IMR-90 (cell line): ENCODE measurements around the gene NTF3. TPM values are rescaled to one million over a fixed set of nuclear protein-coding genes. Genes with fewer than 3 reads are reported as not detected.

Experiments
- ATAC-seq: fragments of 200-7000 bp; cut with Tn5 transposase; 2 replicates; pipeline ENCODE4 v1.9.1; 2020; ENCODE audit warnings: low read depth, mild to moderate bottlenecking, moderate library complexity
- BruUV-seq: library from RNA; stranded (reverse); fragments of 400-500 nt; replicated peaks from 2 replicates; lab custom pipeline; 2021; lab: Mats Ljungman, UMichigan
- CTCF ChIA-PET: fragments of 300-600 bp; formaldehyde crosslinking; extraction: SDS; loops from one replicate; lab custom pipeline; 2021; ENCODE audit warnings: antibody characterized with exemption; lab: Yijun Ruan, JAX
- POLR2A ChIA-PET: fragments of 300-600 bp; sonication (Branson Sonifier 250); formaldehyde crosslinking; loops from one replicate; lab custom pipeline; 2022; ENCODE audit warnings: antibody characterized with exemption; ENCODE audit not compliant: unreplicated experiment; lab: Charles Lee
- DNase-seq: peaks from one replicate; pipeline ENCODE4 v3.0.0; 2013
- H2AFZ ChIP-seq: replicated peaks from 2 replicates; pipeline ENCODE3; 2013; ENCODE audit warnings: low read length, mild to moderate bottlenecking; ENCODE audit not compliant: poor library complexity
- H2AK5ac ChIP-seq: 2 replicates; pipeline ENCODE4 v1.6.1; 2013; ENCODE audit warnings: low read depth, low read length, inconsistent platforms
- H2AK9ac ChIP-seq: replicated peaks from 2 replicates; pipeline ENCODE3; 2013; ENCODE audit warnings: mild to moderate bottlenecking, low read depth, low read length, moderate library complexity; ENCODE audit not compliant: poor library complexity
- H2BK120ac ChIP-seq: 2 replicates; pipeline ENCODE4 v1.6.1; 2013; ENCODE audit warnings: low read depth, low read length, inconsistent platforms
- H2BK15ac ChIP-seq: 3 replicates; pipeline ENCODE4 v1.6.1; 2013; ENCODE audit warnings: low read depth, low read length, inconsistent platforms
- H2BK20ac ChIP-seq: 2 replicates; pipeline ENCODE4 v1.6.1; 2013; ENCODE audit warnings: low read depth, mild to moderate bottlenecking, inconsistent platforms, low read length, moderate library complexity
- H2BK5ac ChIP-seq: 2 replicates; pipeline ENCODE4 v1.6.1; 2013; ENCODE audit warnings: mild to moderate bottlenecking, low read depth, low read length, inconsistent platforms; ENCODE audit not compliant: poor library complexity, severe bottlenecking
- H3K14ac ChIP-seq: replicated peaks from 2 replicates; pipeline ENCODE4 v1.6.1; 2013; ENCODE audit warnings: low read depth, low read length, inconsistent platforms
- H3K18ac ChIP-seq: 2 replicates; pipeline ENCODE4 v1.6.1; 2013; ENCODE audit warnings: low read depth, low read length, control low read depth
- H3K23ac ChIP-seq: 2 replicates; pipeline ENCODE4 v1.6.1; 2013; ENCODE audit warnings: low read depth, low read length, inconsistent platforms
- H3K27ac ChIP-seq: 2 replicates; pipeline ENCODE4 v1.5.1; 2013; ENCODE audit warnings: mild to moderate bottlenecking, control low read depth, low read length; ENCODE audit not compliant: insufficient read depth
- H3K27me3 ChIP-seq: 2 replicates; pipeline ENCODE4 v1.6.1; 2013; ENCODE audit warnings: low read length; ENCODE audit not compliant: control insufficient read depth, insufficient read depth
- H3K36me3 ChIP-seq: 2 replicates; pipeline ENCODE4 v1.6.1; 2013; ENCODE audit warnings: low read length, mixed read lengths; ENCODE audit not compliant: control insufficient read depth, insufficient read depth
- H3K4ac ChIP-seq: 2 replicates; pipeline ENCODE4 v1.6.1; 2013; ENCODE audit warnings: low read depth, low read length, inconsistent platforms
- H3K4me1 ChIP-seq: 2 replicates; pipeline ENCODE4 v1.6.1; 2013; ENCODE audit warnings: low read length, mixed read lengths; ENCODE audit not compliant: control insufficient read depth, insufficient read depth
- H3K4me2 ChIP-seq: 2 replicates; pipeline ENCODE4 v1.6.1; 2013; ENCODE audit warnings: low read depth, mild to moderate bottlenecking, control low read depth, low read length, moderate library complexity
- H3K4me3 ChIP-seq: 2 replicates; pipeline ENCODE4 v1.5.1; 2013; ENCODE audit warnings: low read depth, mild to moderate bottlenecking, control low read depth, low read length, moderate library complexity; ENCODE audit not compliant: insufficient read depth
- H3K56ac ChIP-seq: 2 replicates; pipeline ENCODE4 v1.6.1; 2013; ENCODE audit warnings: low read length, inconsistent platforms; ENCODE audit not compliant: insufficient read depth; ENCODE audit errors: extremely low read depth
- H3K79me1 ChIP-seq, 2 experiments: 2 replicates each; pipeline ENCODE4 v1.6.1; 2013; ENCODE audit warnings: low read length in 2 of 2, inconsistent platforms in 1 of 2, low read depth in 1 of 2
- H3K9ac ChIP-seq: 2 replicates; pipeline ENCODE4 v1.6.1; 2013; ENCODE audit warnings: low read depth, low read length, control low read depth
- H3K9me1 ChIP-seq: 2 replicates; pipeline ENCODE4 v1.6.1; 2013; ENCODE audit warnings: low read length, inconsistent platforms; ENCODE audit not compliant: insufficient read depth
- H3K9me3 ChIP-seq: 2 replicates; pipeline ENCODE4 v1.6.1; 2013; ENCODE audit warnings: low read length; ENCODE audit not compliant: control insufficient read depth, insufficient read depth
- H4K20me1 ChIP-seq: 2 replicates; pipeline ENCODE4 v1.6.1; 2013; ENCODE audit warnings: low read length, inconsistent platforms; ENCODE audit not compliant: insufficient read depth
- H4K5ac ChIP-seq: 2 replicates; pipeline ENCODE4 v1.6.1; 2013; ENCODE audit warnings: mild to moderate bottlenecking, low read depth, low read length, control low read depth
- H4K8ac ChIP-seq, 2 experiments: 2 replicates each; pipeline ENCODE4 v1.6.1; 2013; ENCODE audit warnings: low read depth in 2 of 2, low read length in 2 of 2, control low read depth in 1 of 2, inconsistent platforms in 1 of 2
- H4K91ac ChIP-seq: 2 replicates; pipeline ENCODE4 v1.6.1; 2013; ENCODE audit warnings: low read depth, low read length, inconsistent platforms; ENCODE audit not compliant: insufficient read depth
- MAFK ChIP-seq: IDR thresholded peaks from 2 replicates; pipeline ENCODE4 v1.6.1; 2012; ENCODE audit warnings: low read depth, low read length, improper control_type of control experiment
- POLR2A ChIP-seq: IDR thresholded peaks from 2 replicates; pipeline ENCODE4 v1.6.1; 2012; ENCODE audit warnings: mild to moderate bottlenecking, low read depth, low read length
- RAD21 ChIP-seq: IDR thresholded peaks from 2 replicates; pipeline ENCODE4 v1.6.1; 2012; ENCODE audit warnings: low read length, improper control_type of control experiment
- SMC3 ChIP-seq: fragments of 150-350 bp; IDR thresholded peaks from 2 replicates; pipeline ENCODE4 v1.6.1; 2016; ENCODE audit warnings: low read depth, mild to moderate bottlenecking, antibody characterized with exemption, low read length, moderate library complexity
- WGBS, 2 experiments: methylation state at CpG; one replicate each; pipeline versions ENCODE4 v1.1.5 to v1.1.7; 2013; ENCODE audit warnings: missing lambda C conversion rate in 2 of 2; ENCODE audit not compliant: insufficient read length in 1 of 2; ENCODE audit errors: extremely low coverage in 2 of 2; 5-methylcytosine and 5-hydroxymethylcytosine counted together
- dilution Hi-C: fragments of 300-500 bp; cut with HindIII; formaldehyde crosslinking; loops from one replicate; pipeline ENCODE4 v1.14.3; 2018; ENCODE audit warnings: low sequenced_read_pairs; ENCODE audit not compliant: unreplicated experiment
- in situ Hi-C: fragments of 300-500 bp; cut with MboI; formaldehyde crosslinking; loops from 3 replicates; pipeline ENCODE4 v1.14.3; 2019; ENCODE audit warnings: low sequenced_read_pairs, inconsistent platforms, mixed read lengths
- intact Hi-C: fragments of 100-400 bp; cut with micrococcal nuclease; formaldehyde crosslinking; loops from 2 replicates; pipeline ENCODE4 v1.10.0; 2022
- polyA plus RNA-seq, 3 experiments: library from polyadenylated mRNA; depleted of rRNA; stranded (reverse); fragments of >200 nt; gene quantifications; 2 replicates each; pipeline ENCODE4 v1.2.3, GENCODE V29; 2012; ENCODE audit warnings: low replicate concordance in 1 of 3
- total RNA-seq: library from RNA; depleted of rRNA; stranded (reverse); fragments of >200 nt; gene quantifications from 2 replicates; pipeline ENCODE4 v1.2.3, GENCODE V29; 2012

Gene NTF3
- total and polyA plus RNA-seq, 2 of the 4 experiments (the other 2 are of a cell fraction), result 12.2 to 32.4 TPM

DNA sequence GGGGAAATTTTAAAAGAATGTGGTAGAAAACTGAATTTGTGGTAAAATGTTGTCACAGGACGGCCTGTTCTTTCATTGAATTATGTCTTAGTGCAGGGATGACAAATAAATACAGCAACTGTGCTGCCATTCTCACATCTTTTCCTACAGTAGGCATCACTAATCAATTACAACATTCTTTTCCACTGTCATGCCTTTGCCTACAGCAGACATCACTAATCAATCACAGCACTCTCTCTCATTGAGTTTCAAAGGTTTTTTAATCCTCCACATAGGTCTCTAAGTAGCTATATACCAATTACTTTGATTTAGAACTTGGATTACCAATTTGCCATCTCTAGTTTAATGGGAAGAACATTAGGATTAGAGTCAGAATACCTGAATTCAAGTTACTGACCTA is 30.1 kb downstream of the NTF3 start:
- no peaks in the 10 kb centered on the region for H3K9me3 ChIP-seq
- H3K27me3 ChIP-seq, result no peaks in the 10 kb centered on the region
- no peak overlapping the region for H3K18ac ChIP-seq
- H3K14ac ChIP-seq, result no peak overlapping the region
- H3K9ac ChIP-seq, result no peak overlapping the region
- H3K9me1 ChIP-seq, result peaks cover 31% of the 10 kb centered on the region
- no peak overlapping the region for H2BK120ac ChIP-seq
- no peak overlapping the region for H4K5ac ChIP-seq
- H3K56ac ChIP-seq, result no peak overlapping the region
- no peak overlapping the region for H2BK20ac ChIP-seq
- ChIA-PET POLR2A (no interaction called here), CTCF (interaction anchor here (1.2 kb wide), 1 partner anchor 19 kb away, joined by 3 read pairs; no protein-coding TSS in a partner anchor)
- dilution Hi-C loops, result no loop called here
- no peak overlapping the region for H3K4ac ChIP-seq
- H3K4me2 ChIP-seq, result no peak overlapping the region
- H3K36me3 ChIP-seq, result peaks cover 19% of the 10 kb centered on the region
- no peak overlapping the region for H2AK9ac ChIP-seq
- no peak overlapping the region for H2BK15ac ChIP-seq
- H2AFZ ChIP-seq, result no peak overlapping the region
- no CpG with 5 or more reads among the region's 1 CpG for WGBS, 2 experiments
- H4K91ac ChIP-seq, result no peak overlapping the region
- in situ Hi-C loops, result loop anchor here (25.0 kb wide), 1 partner anchor 825 kb away; no protein-coding TSS in a partner anchor
- DNase-seq, result no peak
- no peak overlapping the region for H2AK5ac ChIP-seq
- peaks cover 14% of the 10 kb centered on the region; the same call in 1 of the 2 replicates for H4K20me1 ChIP-seq
- no TSS peak for BruUV-seq
- ATAC-seq, result no peak
- H3K79me1 ChIP-seq, result peaks cover 72 to 98% of the 10 kb centered on the region in 2 experiments
- intact Hi-C loops, result no loop called here
- no peak overlapping the region for H3K27ac ChIP-seq
- no peak overlapping the region for H4K8ac ChIP-seq
- TF ChIP-seq SMC3 (no peak), MAFK (no peak), POLR2A (no peak), RAD21 (no peak)
- peak overlapping the region; percentile 12 for H2BK5ac ChIP-seq
- H3K4me3 ChIP-seq, result no peak overlapping the region
- peaks cover 33% of the 10 kb centered on the region for H3K4me1 ChIP-seq
- H3K23ac ChIP-seq, result no peak overlapping the region; the same call in 1 of the 2 replicates
